ENCODE measurements around the gene ECE1. TPM values are rescaled to one million over a fixed set of nuclear protein-coding genes. Genes with fewer than 3 reads are reported as not detected.

ECE1 gene
- total RNA-seq, 4 donors from 2014 or later = 55.9 to 149 (median 112) TPM

- H3K27me3 ChIP-seq = no peaks in the 10 kb centered on the region
- H3K9me3 ChIP-seq = no peaks in the 10 kb centered on the region
- H3K4me1 ChIP-seq = peaks cover 0 to 10% (median 2%) of the 10 kb centered on the region in 4 donors
- intact Hi-C loops (cut with DNase I; ENCODE audit: low total_unique reads) = no loop called here
- H3K27ac ChIP-seq = no peak overlapping the region
- no peak for DNase-seq
- 90 to 94% methylated on average over 2 of the region's 2 CpGs for WGBS, 2 donors (ENCODE audit: low coverage in 1 of 2)
- in situ Hi-C loops (cut with MboI; ENCODE audit: low pct_ligation_motif_present in 1 of 4, low pct_unique_long_range_greater_than_20kb in 1 of 4, low sequenced_read_pairs in 3 of 4) = no loop called here
- no peak for TF ChIP-seq EP300 (IDR thresholded peaks at IDR 0.05; ENCODE audit: low read depth)
- TF ChIP-seq POLR2A (IDR thresholded peaks at IDR 0.05) = no peak
- no peak for TF ChIP-seq POLR2AphosphoS5 (IDR thresholded peaks at IDR 0.05)
- TF ChIP-seq CTCF (IDR thresholded peaks at IDR 0.05) = no peak
- H3K4me3 ChIP-seq = no peak overlapping the region
- peaks cover 0 to 9% (median 3%) of the 10 kb centered on the region in 4 donors for H3K36me3 ChIP-seq
Observed at GRCh38 chr1:21168444-21168843, 121.8 kb downstream of the ECE1 start.

Other genes starting within 250 kb of the ECE1 start
- gene EIF4G3, start 113.6 kb downstream of the ECE1 start, total RNA-seq = 100 to 1,000 TPM in 2 of 4 donors, 10 to 100 TPM in 2; 82.1 to 143 (median 101) TPM
- 10 to 100 TPM in 2 of 4 donors, 1 to 10 TPM in 2; 2.3 to 80.2 (median 10.9) TPM for gene NBPF3, start 149.7 kb upstream of the ECE1 start, total RNA-seq
- 1 to 10 TPM; 1.6 to 8.6 (median 1.8) TPM for gene ALPL, start 219.0 kb upstream of the ECE1 start, total RNA-seq

All from transverse colon (tissue), 4 donors.